GM21786 (cell line): ENCODE results near the gene PATJ.
"Not testable (repeated sequence)": the region's sequence is repeated elsewhere in the genome, so short reads cannot be mapped to it uniquely, and the experiment has no call there.

Experiments
- ATAC-seq: cut with Tn5 transposase; IDR thresholded peaks from one replicate; pipeline ENCODE4 v1.9.1; 2021; ENCODE audit not compliant: unreplicated experiment

The PATJ gene

GRCh38 chr1:61936839-61937238, 194.6 kb downstream of the PATJ start:
- ATAC-seq = no peak

GRCh38 chr1:61941794-61942193, 199.5 kb downstream of the PATJ start:
- ATAC-seq = no peak

GRCh38 chr1:61942856-61943255, 200.6 kb downstream of the PATJ start:
- no peak for ATAC-seq

GRCh38 chr1:61948685-61949084, 206.4 kb downstream of the PATJ start:
- not testable (repeated sequence) for ATAC-seq

- ATAC-seq = no peak
Measured at GRCh38 chr1:61950418-61950817, 208.1 kb downstream of the PATJ start.

GRCh38 chr1:61951731-61952580, 209.7 kb downstream of the PATJ start:
- ATAC-seq = no peak

GRCh38 chr1:61952675-61953074, 210.4 kb downstream of the PATJ start:
- ATAC-seq = no peak

GRCh38 chr1:61953076-61953789, 211.0 kb downstream of the PATJ start:
- ATAC-seq = no peak

- ATAC-seq = no peak
Measured at GRCh38 chr1:61953790-61954150, 211.5 kb downstream of the PATJ start.

- ATAC-seq = no peak
Measured at GRCh38 chr1:61955261-61955660, 213.0 kb downstream of the PATJ start.

- ATAC-seq = no peak
Measured at GRCh38 chr1:61956016-61956645, 213.9 kb downstream of the PATJ start.

GRCh38 chr1:61956784-61957183, 214.5 kb downstream of the PATJ start:
- no peak for ATAC-seq

GRCh38 chr1:61961009-61961408, 218.7 kb downstream of the PATJ start:
- no peak for ATAC-seq

- no peak for ATAC-seq
Measured at GRCh38 chr1:61962631-61963030, 220.4 kb downstream of the PATJ start.

GRCh38 chr1:61966450-61967225, 224.4 kb downstream of the PATJ start:
- not testable (repeated sequence) for ATAC-seq

- ATAC-seq = no peak
Measured at GRCh38 chr1:61967750-61968149, 225.5 kb downstream of the PATJ start.

- no peak for ATAC-seq
Measured at GRCh38 chr1:61968869-61969268, 226.6 kb downstream of the PATJ start.

GRCh38 chr1:61973100-61973837, 231.0 kb downstream of the PATJ start:
- ATAC-seq = no peak

- ATAC-seq = no peak
Measured at GRCh38 chr1:61975638-61976037, 233.4 kb downstream of the PATJ start.

GRCh38 chr1:61976566-61976965, 234.3 kb downstream of the PATJ start:
- ATAC-seq = no peak
